ENCODE data around the gene RNF31.
A peak's percentile ranks its signal among the peaks of the same experiment; 100 is the strongest.

RNF31 gene

GRCh38 chr14:24138396-24139271 lies 8.7 kb upstream of the RNF31 start:
- DNase-seq: no peak

- no peak for DNase-seq
These were observed 7.9 kb upstream of the RNF31 start for GRCh38 chr14:24139272-24139934.

- peak; percentile 99 for DNase-seq
These were observed 6.0 kb upstream of the RNF31 start, which contains the start of gene EMC9 for GRCh38 chr14:24141097-24141880. TSS of gene EMC9 (minus strand) at chr14:24141591. CDS start at chr14:24141304, 287 bp downstream.

GRCh38 chr14:24143511-24143910 lies 3.8 kb upstream of the RNF31 start:
- DNase-seq: no peak

GRCh38 chr14:24144451-24144850 lies 2.8 kb upstream of the RNF31 start:
- DNase-seq: no peak

- no peak for DNase-seq
These were observed 2.1 kb upstream of the RNF31 start for GRCh38 chr14:24145219-24145618.

- DNase-seq: no peak
These were observed 1.4 kb upstream of the RNF31 start for GRCh38 chr14:24145690-24146452.

- peak; percentile 89 for DNase-seq
These were observed 783 bp upstream of the RNF31 start, which contains the start of gene PSME2 for GRCh38 chr14:24146453-24146977. TSS of gene PSME2 (minus strand) at chr14:24146610. CDS start at chr14:24146581, 29 bp downstream.

GRCh38 chr14:24147761-24148428 lies 597 bp downstream of the RNF31 start:
- no peak for DNase-seq

GRCh38 chr14:24149302-24149969 lies 2.1 kb downstream of the RNF31 start:
- no peak for DNase-seq

GRCh38 chr14:24150061-24150460 lies 2.8 kb downstream of the RNF31 start:
- DNase-seq: no peak

- DNase-seq: no peak
These were observed 3.3 kb downstream of the RNF31 start for GRCh38 chr14:24150567-24150966.

GRCh38 chr14:24150993-24151392 lies 3.7 kb downstream of the RNF31 start:
- DNase-seq: no peak

- no peak for DNase-seq
These were observed 4.2 kb downstream of the RNF31 start for GRCh38 chr14:24151404-24152080.

- DNase-seq: no peak
These were observed 7.8 kb downstream of the RNF31 start for GRCh38 chr14:24155100-24155499.

GRCh38 chr14:24156840-24157239 lies 9.5 kb downstream of the RNF31 start:
- DNase-seq: no peak

- no peak for DNase-seq
These were observed 10.0 kb downstream of the RNF31 start for GRCh38 chr14:24157331-24157730.

GRCh38 chr14:24159777-24160498 lies 12.6 kb downstream of the RNF31 start:
- no peak for DNase-seq

GRCh38 chr14:24160499-24160849 lies 13.2 kb downstream of the RNF31 start:
- DNase-seq: no peak
